Sigmoid colon (tissue), 7 donors: ENCODE measurements around the gene RNF151. TPM values are rescaled to one million over a fixed set of nuclear protein-coding genes. Genes with fewer than 3 reads are reported as not detected.

Experiments
- DNase-seq: peaks from one replicate; pipeline ENCODE4 v3.0.0-alpha.2; 2019
- H3K27ac ChIP-seq, 4 donors: fragments of 200-600 bp; sonication (generic); one replicate each; pipeline ENCODE4 v1.5.1; 2016 to 2019; ENCODE audit warnings: mild to moderate bottlenecking in 1 of 4
- H3K27me3 ChIP-seq, 3 donors: fragments of 200-600 bp; sonication (generic); one replicate each; pipeline ENCODE4 v1.5.1; 2019; ENCODE audit warnings: mild to moderate bottlenecking in 1 of 3
- H3K36me3 ChIP-seq, 4 donors: fragments of 200-600 bp; sonication (generic); one replicate each; pipeline ENCODE4 v1.5.1; 2016 to 2019
- H3K4me1 ChIP-seq, 4 donors: fragments of 200-600 bp; sonication (generic); one replicate each; pipeline ENCODE4 v1.5.1; 2017 to 2019
- H3K4me3 ChIP-seq, 4 donors: fragments of 200-600 bp; sonication (generic); one replicate each; pipeline ENCODE4 v1.5.1; 2017 to 2019; ENCODE audit warnings: mild to moderate bottlenecking in 2 of 4, moderate library complexity in 1 of 4
- H3K9me3 ChIP-seq, 4 donors: fragments of 200-600 bp in 3 of 4; sonication (generic) in 3 of 4; one replicate each; pipeline versions ENCODE4 v1.5.1 to v1.6.1; 2013 to 2019
- CTCF ChIP-seq, 4 experiments: fragments of 450-650 bp in 3 of 4; fragments of 200-600 bp in 1 of 4; IDR thresholded peaks; one replicate each; pipeline ENCODE4 v1.5.1; 2016 to 2019; ENCODE audit warnings: antibody characterized with exemption in 4 of 4, mild to moderate bottlenecking in 3 of 4, moderate library complexity in 2 of 4
- EP300 ChIP-seq, 4 donors: sonication (generic); formaldehyde crosslinking; IDR thresholded peaks; one replicate each; pipeline ENCODE4 v1.6.1; 2017; ENCODE audit warnings: antibody characterized with exemption in 4 of 4
- POLR2A ChIP-seq, 2 donors: fragments of 450-650 bp; IDR thresholded peaks; one replicate each; pipeline ENCODE4 v1.6.1; 2016; ENCODE audit warnings: antibody characterized with exemption in 2 of 2, mild to moderate bottlenecking in 2 of 2, moderate library complexity in 2 of 2
- POLR2AphosphoS5 ChIP-seq, 4 donors: sonication (generic); formaldehyde crosslinking; IDR thresholded peaks; one replicate each; pipeline ENCODE4 v1.6.1; 2017; ENCODE audit warnings: antibody characterized with exemption in 4 of 4
- WGBS, 2 donors: extraction: QIAGEN DNeasy Blood & Tissue Kit; methylation state at CpG; one replicate each; pipeline ENCODE4 v1.1.7; 2013; 5-methylcytosine and 5-hydroxymethylcytosine counted together
- intact Hi-C: fragments of 100-400 bp; cut with DNase I; formaldehyde crosslinking; loops from one replicate; pipeline ENCODE4 v1.15.1; 2023
- polyA plus RNA-seq, 3 donors: library from polyadenylated mRNA; stranded (reverse); fragments of 200-250 nt; gene quantifications; one replicate each; pipeline ENCODE4 v1.2.3, GENCODE V29; 2013
- total RNA-seq, 4 donors: library from RNA; depleted of rRNA; stranded (reverse); fragments of >200 nt; gene quantifications; one replicate each; pipeline ENCODE4 v1.1.0, GENCODE V29; 2016
- donor health status: healthy with polysubstance abuse.
- donor health status: Bipolar disorder and iron deficiency.
- donor health status: healthy.

The RNF151 gene
- total and polyA plus RNA-seq, 7 donors: 0.10 TPM; not detected in 6

- intact Hi-C loops: no loop called here
- Histone ChIP-seq H3K9me3 (no peaks in the 10 kb centered on the region), H3K36me3 (peaks cover 16 to 29% (median 22%) of the 10 kb centered on the region in 4 donors), H3K27me3 (no peaks in the 10 kb centered on the region), H3K4me1 (peaks cover 0 to 70% (median 60%) of the 10 kb centered on the region in 4 donors), H3K4me3 (no peak overlapping the region), H3K27ac (no peak overlapping the region)
- WGBS, 2 donors: 77 to 88% methylated on average over 21 of the region's 21 CpGs
- no peak for DNase-seq
- no peak for TF ChIP-seq POLR2AphosphoS5 (IDR thresholded peaks at IDR 0.05)
- no peak for TF ChIP-seq POLR2A (IDR thresholded peaks at IDR 0.05)
- TF ChIP-seq EP300 (IDR thresholded peaks at IDR 0.05): no peak
- no peak for TF ChIP-seq CTCF (IDR thresholded peaks at IDR 0.05)
These were observed 39.0 kb downstream of the RNF151 start for GRCh38 chr16:2005646-2006045.

GRCh38 chr16:2006317-2006716 lies 39.7 kb downstream of the RNF151 start:
- TF ChIP-seq POLR2A (IDR thresholded peaks at IDR 0.05) (no peak), CTCF (IDR thresholded peaks at IDR 0.05) (no peak), EP300 (IDR thresholded peaks at IDR 0.05) (no peak), POLR2AphosphoS5 (IDR thresholded peaks at IDR 0.05) (no peak)
- DNase-seq: no peak
- peaks cover 0 to 73% (median 61%) of the 10 kb centered on the region in 4 donors for H3K4me1 ChIP-seq
- no peaks in the 10 kb centered on the region for H3K9me3 ChIP-seq
- 93 to 94% methylated on average over 8 of the region's 8 CpGs for WGBS, 2 donors
- intact Hi-C loops: no loop called here
- H3K4me3 ChIP-seq: no peak overlapping the region
- H3K36me3 ChIP-seq: peaks cover 11 to 22% (median 17%) of the 10 kb centered on the region in 4 donors
- no peaks in the 10 kb centered on the region for H3K27me3 ChIP-seq
- no peak overlapping the region for H3K27ac ChIP-seq

GRCh38 chr16:2007081-2007836 lies 40.6 kb downstream of the RNF151 start:
- WGBS, 2 donors: 81 to 83% methylated on average over 16 of the region's 16 CpGs
- TF ChIP-seq EP300 (IDR thresholded peaks at IDR 0.05) (no peak), POLR2AphosphoS5 (IDR thresholded peaks at IDR 0.05) (no peak), POLR2A (IDR thresholded peaks at IDR 0.05) (no peak), CTCF (IDR thresholded peaks at IDR 0.05) (no peak)
- intact Hi-C loops: no loop called here
- Histone ChIP-seq H3K27ac (peak overlapping the region in 1 of 4 donors; percentile 89), H3K4me1 (peaks cover 0 to 73% (median 61%) of the 10 kb centered on the region in 4 donors), H3K9me3 (no peaks in the 10 kb centered on the region), H3K4me3 (no peak overlapping the region), H3K27me3 (no peaks in the 10 kb centered on the region), H3K36me3 (peaks cover 2 to 13% (median 7%) of the 10 kb centered on the region in 4 donors)
- no peak for DNase-seq

- H3K4me3 ChIP-seq: peak overlapping the region in 3 of 4 donors; percentile 74 to 99 (median 80)
- peaks cover 0 to 73% (median 61%) of the 10 kb centered on the region in 4 donors for H3K4me1 ChIP-seq
- peaks cover 0 to 5% (median 2%) of the 10 kb centered on the region in 4 donors for H3K36me3 ChIP-seq
- WGBS, 2 donors: 8 to 28% methylated on average over 15 of the region's 15 CpGs
- no peak for DNase-seq
- H3K9me3 ChIP-seq: no peaks in the 10 kb centered on the region
- TF ChIP-seq EP300 (IDR thresholded peaks at IDR 0.05): no peak
- no peak for TF ChIP-seq CTCF (IDR thresholded peaks at IDR 0.05)
- no peak for TF ChIP-seq POLR2AphosphoS5 (IDR thresholded peaks at IDR 0.05)
- TF ChIP-seq POLR2A (IDR thresholded peaks at IDR 0.05): no peak
- intact Hi-C loops: no loop called here
- peak overlapping the region in 3 of 4 donors; percentile 78 to 97 (median 89) for H3K27ac ChIP-seq
- H3K27me3 ChIP-seq: no peaks in the 10 kb centered on the region
These were observed 41.4 kb downstream of the RNF151 start for GRCh38 chr16:2008009-2008526.
